ENCODE measurements around the gene RPS10.
A peak's percentile ranks its signal among the peaks of the same experiment; 100 is the strongest.
"Not testable (repeated sequence)": the region's sequence is repeated elsewhere in the genome, so short reads cannot be mapped to it uniquely, and the experiment has no call there.

RPS10 gene

GRCh38 chr6:34391786-34392496 is 33.9 kb downstream of the RPS10 start:
- peak; percentile 65 for DNase-seq

- DNase-seq = no peak
Observed at GRCh38 chr6:34391473-34391785, 34.4 kb downstream of the RPS10 start.

- peak; percentile 20 for DNase-seq
Observed at GRCh38 chr6:34390531-34391472, 35.1 kb downstream of the RPS10 start.

GRCh38 chr6:34389034-34389433 is 36.8 kb downstream of the RPS10 start:
- no peak for DNase-seq

- no peak for DNase-seq
Observed at GRCh38 chr6:34388421-34388820, 37.4 kb downstream of the RPS10 start.

GRCh38 chr6:34386316-34387137 is 39.3 kb downstream of the RPS10 start:
- no peak for DNase-seq

GRCh38 chr6:34385793-34386195 is 40.1 kb downstream of the RPS10 start:
- DNase-seq = no peak

GRCh38 chr6:34384321-34385153 is 41.3 kb downstream of the RPS10 start:
- DNase-seq = no peak

- no peak for DNase-seq
Observed at GRCh38 chr6:34383656-34384320, 42.1 kb downstream of the RPS10 start.

GRCh38 chr6:34383161-34383631 is 42.7 kb downstream of the RPS10 start:
- no peak for DNase-seq

GRCh38 chr6:34381081-34381480 is 44.8 kb downstream of the RPS10 start:
- no peak for DNase-seq

- no peak for DNase-seq
Observed at GRCh38 chr6:34378470-34378869, 47.4 kb downstream of the RPS10 start.

GRCh38 chr6:34377984-34378383 is 47.9 kb downstream of the RPS10 start:
- no peak for DNase-seq

GRCh38 chr6:34377571-34377970 is 48.3 kb downstream of the RPS10 start:
- DNase-seq = not testable (repeated sequence)

GRCh38 chr6:34375833-34376232 is 50.0 kb downstream of the RPS10 start:
- no peak for DNase-seq

GRCh38 chr6:34374508-34374907 is 51.4 kb downstream of the RPS10 start:
- DNase-seq = no peak

GRCh38 chr6:34374069-34374468 is 51.8 kb downstream of the RPS10 start:
- DNase-seq = no peak

GRCh38 chr6:34373511-34373910 is 52.4 kb downstream of the RPS10 start:
- no peak for DNase-seq

GRCh38 chr6:34371865-34372264 is 54.0 kb downstream of the RPS10 start:
- not testable (repeated sequence) for DNase-seq

- no peak for DNase-seq
Observed at GRCh38 chr6:34370361-34370760, 55.5 kb downstream of the RPS10 start.

- DNase-seq = no peak
Observed at GRCh38 chr6:34369385-34369784, 56.5 kb downstream of the RPS10 start.

All from NCI-H1105 treated with DMSO at 0.1 percent for 48 hours (cell line).